ENCODE measurements around the gene GNGT1. TPM values are rescaled to one million over a fixed set of nuclear protein-coding genes. Genes with fewer than 3 reads are reported as not detected.

The GNGT1 gene
- total RNA-seq, 1 experiment from 2014 or later = not detected

DNA sequence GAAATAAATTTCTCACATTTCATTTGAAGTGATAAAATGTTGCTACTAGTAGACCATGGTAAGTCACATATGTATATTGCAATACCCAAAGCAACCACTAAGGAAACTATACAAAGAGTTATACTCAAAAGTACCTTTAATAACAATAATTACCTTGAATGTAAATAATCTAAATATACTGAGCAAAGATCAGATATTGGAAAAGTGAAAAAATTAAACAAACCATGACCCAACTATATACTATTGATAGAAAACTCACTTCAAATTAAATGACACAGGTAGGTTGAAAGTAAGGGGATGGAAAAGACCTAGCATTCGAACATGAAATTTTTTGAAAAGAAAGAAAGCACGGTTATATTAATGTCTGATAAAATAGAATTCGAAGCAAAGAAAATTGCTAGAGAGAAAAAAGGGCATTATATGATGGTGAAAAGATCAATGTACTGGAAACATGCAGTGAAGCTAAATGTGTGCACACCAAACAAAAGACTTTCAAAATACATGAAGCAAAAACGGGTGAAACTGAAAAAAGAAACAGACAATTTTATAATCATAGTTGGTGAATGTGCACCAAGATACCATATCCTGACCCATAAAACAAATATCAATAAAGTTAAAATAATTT is 44.9 kb upstream of the GNGT1 start:
- intact Hi-C loops (cut with micrococcal nuclease; ENCODE audit: unreplicated experiment) = no loop called here
- Histone ChIP-seq H3K27ac (ENCODE audit: low read depth, low read length, poor library complexity, severe bottlenecking) (no peak overlapping the region), H3K27me3 (replicated peaks; ENCODE audit: insufficient read depth, low read depth, low read length, poor library complexity) (no peaks in the 10 kb centered on the region), H3K9me3 (ENCODE audit: low read depth, low read length, poor library complexity, severe bottlenecking) (no peaks in the 10 kb centered on the region), H3K4me3 (ENCODE audit: low read depth, low read length, poor library complexity, severe bottlenecking) (no peak overlapping the region), H3K4me1 (ENCODE audit: insufficient read depth, low read length, poor library complexity, severe bottlenecking) (peaks cover under 1% of the 10 kb centered on the region), H3K36me3 (ENCODE audit: insufficient read depth, low read length, poor library complexity, severe bottlenecking) (no peaks in the 10 kb centered on the region)
- TF ChIP-seq EZH2 (IDR thresholded peaks at IDR 0.05; ENCODE audit: borderline replicate concordance, low read depth, low read length, poor library complexity, severe bottlenecking) = no peak
- TF ChIP-seq, protein P1, sequence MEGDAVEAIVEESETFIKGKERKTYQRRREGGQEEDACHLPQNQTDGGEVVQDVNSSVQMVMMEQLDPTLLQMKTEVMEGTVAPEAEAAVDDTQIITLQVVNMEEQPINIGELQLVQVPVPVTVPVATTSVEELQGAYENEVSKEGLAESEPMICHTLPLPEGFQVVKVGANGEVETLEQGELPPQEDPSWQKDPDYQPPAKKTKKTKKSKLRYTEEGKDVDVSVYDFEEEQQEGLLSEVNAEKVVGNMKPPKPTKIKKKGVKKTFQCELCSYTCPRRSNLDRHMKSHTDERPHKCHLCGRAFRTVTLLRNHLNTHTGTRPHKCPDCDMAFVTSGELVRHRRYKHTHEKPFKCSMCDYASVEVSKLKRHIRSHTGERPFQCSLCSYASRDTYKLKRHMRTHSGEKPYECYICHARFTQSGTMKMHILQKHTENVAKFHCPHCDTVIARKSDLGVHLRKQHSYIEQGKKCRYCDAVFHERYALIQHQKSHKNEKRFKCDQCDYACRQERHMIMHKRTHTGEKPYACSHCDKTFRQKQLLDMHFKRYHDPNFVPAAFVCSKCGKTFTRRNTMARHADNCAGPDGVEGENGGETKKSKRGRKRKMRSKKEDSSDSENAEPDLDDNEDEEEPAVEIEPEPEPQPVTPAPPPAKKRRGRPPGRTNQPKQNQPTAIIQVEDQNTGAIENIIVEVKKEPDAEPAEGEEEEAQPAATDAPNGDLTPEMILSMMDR (conservative IDR thresholded peaks at IDR 0.05; ENCODE audit: low read depth, low read length) = peak; percentile 50; the same call in 1 of the 2 replicates
- ChIA-PET POLR2A (ENCODE audit: low non-redundant PET) (no interaction called here), CTCF (no interaction called here)
- no TSS peak for BruUV-seq (replicated peaks)
- no peak for DNase-seq (ENCODE audit: low spot score)

DNA sequence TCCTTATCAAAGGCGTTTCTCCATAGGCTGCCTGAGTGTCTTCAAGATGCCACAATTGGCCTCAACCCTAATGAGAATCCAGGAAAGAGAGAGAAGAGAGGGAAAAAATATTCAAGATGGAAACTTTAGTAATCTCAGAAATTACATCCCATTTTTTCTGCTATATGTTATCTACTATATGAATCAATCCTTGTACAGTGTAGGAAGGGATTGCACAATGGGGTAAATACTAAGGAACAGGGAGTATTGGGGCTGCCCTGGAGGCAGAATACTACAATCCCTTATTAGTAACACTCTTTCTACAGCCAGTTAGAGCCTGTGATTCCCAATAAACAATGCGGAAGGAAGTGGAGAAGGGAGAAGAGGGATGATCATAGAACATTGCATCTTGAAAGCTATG is 43.7 kb upstream of the GNGT1 start:
- Histone ChIP-seq H3K4me3 (ENCODE audit: low read depth, low read length, poor library complexity, severe bottlenecking) (no peak overlapping the region), H3K36me3 (ENCODE audit: insufficient read depth, low read length, poor library complexity, severe bottlenecking) (no peaks in the 10 kb centered on the region), H3K27me3 (replicated peaks; ENCODE audit: insufficient read depth, low read depth, low read length, poor library complexity) (no peaks in the 10 kb centered on the region), H3K27ac (ENCODE audit: low read depth, low read length, poor library complexity, severe bottlenecking) (no peak overlapping the region), H3K4me1 (ENCODE audit: insufficient read depth, low read length, poor library complexity, severe bottlenecking) (no peaks in the 10 kb centered on the region), H3K9me3 (ENCODE audit: low read depth, low read length, poor library complexity, severe bottlenecking) (no peaks in the 10 kb centered on the region)
- ChIA-PET CTCF (no interaction called here), POLR2A (ENCODE audit: low non-redundant PET) (no interaction called here)
- no peak for DNase-seq (ENCODE audit: low spot score)
- intact Hi-C loops (cut with micrococcal nuclease; ENCODE audit: unreplicated experiment) = no loop called here
- TF ChIP-seq, protein P1 (conservative IDR thresholded peaks at IDR 0.05; ENCODE audit: low read depth, low read length) = no peak
- no peak for TF ChIP-seq EZH2 (IDR thresholded peaks at IDR 0.05; ENCODE audit: borderline replicate concordance, low read depth, low read length, poor library complexity, severe bottlenecking)
- BruUV-seq (replicated peaks) = no TSS peak

DNA sequence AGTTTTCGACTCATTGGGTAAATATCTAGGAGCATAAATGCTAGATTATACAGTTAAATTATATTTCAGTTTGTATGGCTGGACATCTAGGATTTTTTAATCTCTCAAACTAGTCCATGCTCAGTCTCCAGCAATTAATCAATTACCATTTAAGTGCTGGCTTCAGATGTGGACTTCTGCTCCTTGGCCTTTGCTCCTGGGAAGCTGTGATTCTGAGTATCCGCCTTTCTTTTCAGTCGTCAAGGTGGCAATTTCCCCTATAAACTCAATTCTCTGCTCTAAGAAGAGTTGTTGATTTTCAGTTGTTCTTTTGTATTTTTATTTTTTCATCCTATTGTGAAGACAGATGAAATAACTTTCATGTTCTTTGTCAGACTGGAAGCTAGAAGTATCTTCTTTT is 39.5 kb upstream of the GNGT1 start:
- Histone ChIP-seq H3K27me3 (replicated peaks; ENCODE audit: insufficient read depth, low read depth, low read length, poor library complexity) (no peaks in the 10 kb centered on the region), H3K9me3 (ENCODE audit: low read depth, low read length, poor library complexity, severe bottlenecking) (no peaks in the 10 kb centered on the region), H3K4me1 (ENCODE audit: insufficient read depth, low read length, poor library complexity, severe bottlenecking) (no peaks in the 10 kb centered on the region), H3K36me3 (ENCODE audit: insufficient read depth, low read length, poor library complexity, severe bottlenecking) (no peaks in the 10 kb centered on the region), H3K4me3 (ENCODE audit: low read depth, low read length, poor library complexity, severe bottlenecking) (no peak overlapping the region), H3K27ac (ENCODE audit: low read depth, low read length, poor library complexity, severe bottlenecking) (no peak overlapping the region)
- no peak for DNase-seq (ENCODE audit: low spot score)
- BruUV-seq (replicated peaks) = no TSS peak
- intact Hi-C loops (cut with micrococcal nuclease; ENCODE audit: unreplicated experiment) = no loop called here
- ChIA-PET CTCF (no interaction called here), POLR2A (ENCODE audit: low non-redundant PET) (no interaction called here)
- TF ChIP-seq, protein P1 (conservative IDR thresholded peaks at IDR 0.05; ENCODE audit: low read depth, low read length) = no peak
- TF ChIP-seq EZH2 (IDR thresholded peaks at IDR 0.05; ENCODE audit: borderline replicate concordance, low read depth, low read length, poor library complexity, severe bottlenecking) = no peak

Data from A673 (cell line).